SK-N-MC (cell line): ENCODE data around the gene TEKT3.

Experiments
- FOXP2 ChIP-seq: optimal IDR thresholded peaks from 2 replicates; pipeline ENCODE3; 2011; ENCODE audit warnings: mild to moderate bottlenecking, moderate library complexity; ENCODE audit not compliant: insufficient read depth; ENCODE audit errors: extremely low read length, control extremely low read depth
- POLR2AphosphoS5 ChIP-seq: IDR thresholded peaks from 2 replicates; pipeline ENCODE4 v1.6.1; 2012; ENCODE audit warnings: mild to moderate bottlenecking, low read depth, low read length, borderline replicate concordance

- TF ChIP-seq POLR2AphosphoS5 (no peak), FOXP2 (no peak)
Observed at GRCh38 chr17:15291674-15292361, 49.6 kb downstream of the TEKT3 start.
